AG04450 (cell line): Measurements from ENCODE around the gene STOX1. TPM values are rescaled to one million over a fixed set of nuclear protein-coding genes. Genes with fewer than 3 reads are reported as not detected.
"Not testable (repeated sequence)": the region's sequence is repeated elsewhere in the genome, so short reads cannot be mapped to it uniquely, and the experiment has no call there.

Source experiments
- CTCF ChIA-PET: fragments of 300-600, 350-600 bp; formaldehyde crosslinking; extraction: SDS; loops from one replicate; lab custom pipeline; 2022; ENCODE audit warnings: antibody characterized with exemption, inconsistent platforms; lab: Charles Lee
- POLR2A ChIA-PET: fragments of 350-600 bp; formaldehyde crosslinking; extraction: SDS; loops from one replicate; lab custom pipeline; 2021; ENCODE audit warnings: antibody characterized with exemption, inconsistent platforms; lab: Yijun Ruan, JAX
- DNase-seq: peaks from one replicate; pipeline ENCODE4 v3.0.0-alpha.2; 2011; ENCODE audit warnings: low read depth, low spot score
- H3K27ac ChIP-seq: one replicate; pipeline ENCODE4 v1.5.1; 2012; ENCODE audit warnings: low read depth, low read length, control low read depth
- H3K27me3 ChIP-seq: one replicate; pipeline ENCODE4 v1.6.0; 2012; ENCODE audit warnings: low read length; ENCODE audit not compliant: control insufficient read depth, insufficient read depth
- H3K4me3 ChIP-seq: 2 replicates; pipeline ENCODE4 v1.5.1; 2011; ENCODE audit warnings: mild to moderate bottlenecking, low read depth, low read length, control low read depth
- H3K9me3 ChIP-seq: 2 replicates; pipeline ENCODE4 v1.5.1; 2012; ENCODE audit warnings: low read length; ENCODE audit not compliant: control insufficient read depth, insufficient read depth
- CTCF ChIP-seq: IDR thresholded peaks from 2 replicates; pipeline ENCODE4 v1.5.1; 2011; ENCODE audit warnings: low read depth, low read length, control low read depth, inconsistent platforms
- polyA plus RNA-seq: library from polyadenylated mRNA; depleted of rRNA; stranded (reverse); fragments of >200 nt; gene quantifications from 2 replicates; pipeline ENCODE4 v1.2.3, GENCODE V29; 2011

Gene STOX1
- polyA plus RNA-seq, 1 experiment = 0.12 TPM

- Histone ChIP-seq H3K9me3 (no peaks in the 10 kb centered on the region), H3K27me3 (peaks cover 27% of the 10 kb centered on the region), H3K4me3 (no peak overlapping the region), H3K27ac (no peak overlapping the region)
- TF ChIP-seq CTCF = no peak
- ChIA-PET CTCF (no interaction called here), POLR2A (interaction anchor here (0.6 kb wide), 1 partner anchor 389 kb away, joined by 3 read pairs; no protein-coding TSS in a partner anchor)
- no peak for DNase-seq
These were observed 2.6 kb downstream of the STOX1 start for GRCh38 chr10:68829952-68830351.

- Histone ChIP-seq H3K9me3 (no peaks in the 10 kb centered on the region), H3K27ac (no peak overlapping the region), H3K27me3 (peaks cover 27% of the 10 kb centered on the region), H3K4me3 (no peak overlapping the region)
- DNase-seq = no peak
- ChIA-PET CTCF (no interaction called here), POLR2A (no interaction called here)
- TF ChIP-seq CTCF = no peak
These were observed 4.7 kb downstream of the STOX1 start for GRCh38 chr10:68831961-68832455.

- H3K27me3 ChIP-seq = peaks cover 27% of the 10 kb centered on the region
- H3K4me3 ChIP-seq = no peak overlapping the region
- ChIA-PET CTCF (no interaction called here), POLR2A (no interaction called here)
- H3K9me3 ChIP-seq = no peaks in the 10 kb centered on the region
- DNase-seq = no peak
- no peak overlapping the region for H3K27ac ChIP-seq
- no peak for TF ChIP-seq CTCF
These were observed 5.3 kb downstream of the STOX1 start for GRCh38 chr10:68832601-68833000.

GRCh38 chr10:68837626-68838322, 10.4 kb downstream of the STOX1 start:
- Histone ChIP-seq H3K4me3 (no peak overlapping the region), H3K9me3 (no peaks in the 10 kb centered on the region), H3K27me3 (peaks cover 6% of the 10 kb centered on the region), H3K27ac (no peak overlapping the region)
- CTCF ChIA-PET = no interaction called here
- TF ChIP-seq CTCF = no peak
- no peak for DNase-seq
- POLR2A ChIA-PET = no interaction called here

- CTCF ChIA-PET = interaction anchor here (0.7 kb wide), 2 partner anchors 15 to 16 kb away, joined by 3 to 4 read pairs; no protein-coding TSS in a partner anchor
- H3K4me3 ChIP-seq, H3K27me3 ChIP-seq, POLR2A ChIA-PET, H3K9me3 ChIP-seq, DNase-seq, H3K27ac ChIP-seq: not testable (repeated sequence)
These were observed 13.3 kb downstream of the STOX1 start for GRCh38 chr10:68840650-68841049.
